Fibroblast of skin of back (primary cell): ENCODE measurements around the gene PHIP.
"Not testable (repeated sequence)": the region's sequence is repeated elsewhere in the genome, so short reads cannot be mapped to it uniquely, and the experiment has no call there.

ENCODE experiments used
- DNase-seq: peaks from one replicate; pipeline ENCODE4 v3.0.0-alpha.2; 2013

The PHIP gene

DNA sequence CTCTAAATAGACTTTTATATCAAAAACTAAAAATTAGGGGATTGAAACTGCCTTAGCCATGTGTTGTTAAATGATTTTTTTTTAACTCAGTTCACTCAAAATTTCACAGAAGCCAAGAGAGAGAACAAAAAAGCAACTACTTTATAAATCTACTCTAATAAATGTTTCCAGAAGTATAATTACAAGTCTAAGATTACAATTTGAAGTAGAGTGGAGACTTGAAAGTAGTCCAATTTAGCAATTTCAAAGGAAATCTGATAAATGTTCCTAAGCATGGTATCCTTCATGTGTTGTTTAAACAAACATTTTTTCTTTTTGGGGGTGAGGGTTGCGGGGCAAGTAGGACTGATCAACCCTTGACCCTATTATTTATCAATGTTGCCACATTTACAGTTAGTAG, 72.6 kb downstream of the PHIP start:
- no peak for DNase-seq

DNA sequence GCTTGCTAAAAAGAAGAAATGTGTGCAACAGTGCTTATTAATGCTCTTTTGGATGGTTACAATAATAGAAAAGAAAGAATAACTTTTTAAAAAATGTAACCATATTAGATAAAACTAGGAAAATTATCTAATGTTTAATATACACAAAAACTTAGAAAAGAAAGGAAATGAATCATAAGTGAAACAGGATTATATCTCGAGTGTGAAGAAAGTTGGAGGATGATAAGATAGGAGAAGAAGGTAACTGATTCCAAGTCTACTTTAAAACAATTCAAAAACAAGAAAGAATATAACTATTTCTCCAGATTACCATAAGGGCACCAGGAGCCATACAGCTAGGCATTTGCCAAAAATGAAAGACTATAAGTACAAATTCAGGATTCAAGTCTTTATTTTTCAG, 73.0 kb downstream of the PHIP start:
- no peak for DNase-seq

DNA sequence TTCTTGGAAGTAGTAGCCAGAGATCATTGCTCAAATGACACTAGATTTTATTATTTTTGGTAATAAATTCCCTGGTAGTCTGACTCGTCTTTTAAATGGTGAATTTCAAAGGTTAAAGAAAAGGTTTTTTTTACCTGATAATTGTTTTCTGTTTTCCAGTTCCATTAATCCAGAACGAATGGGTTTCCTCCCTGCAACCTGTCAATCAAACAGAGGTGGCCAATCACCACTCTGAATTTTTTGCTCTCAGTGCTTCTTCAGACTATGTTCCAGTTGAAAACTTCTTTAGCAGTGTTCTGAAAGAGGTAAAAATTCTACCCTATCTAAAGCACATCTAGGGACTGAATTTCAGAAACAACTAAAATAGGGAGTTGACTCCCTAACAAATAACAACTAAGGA, 73.8 kb downstream of the PHIP start:
- DNase-seq: no peak

DNA sequence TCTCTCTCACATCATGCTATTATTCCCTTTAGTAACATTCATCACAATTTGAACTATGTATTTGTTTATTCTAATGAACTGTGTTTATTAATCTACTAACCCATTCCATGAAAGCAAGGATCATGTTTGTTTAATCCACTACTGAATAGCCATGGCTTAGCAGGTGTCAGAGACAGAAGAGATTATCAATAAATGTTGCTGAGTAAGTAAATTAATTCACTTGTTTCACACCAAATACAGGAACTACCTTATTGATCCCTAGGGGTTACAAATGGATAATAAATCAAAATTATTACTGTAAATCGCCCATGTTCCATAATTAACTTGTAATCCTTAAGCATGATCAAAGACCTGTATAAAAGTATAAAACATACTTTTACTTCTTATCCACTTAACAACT, 76.6 kb downstream of the PHIP start:
- DNase-seq: no peak

DNA sequence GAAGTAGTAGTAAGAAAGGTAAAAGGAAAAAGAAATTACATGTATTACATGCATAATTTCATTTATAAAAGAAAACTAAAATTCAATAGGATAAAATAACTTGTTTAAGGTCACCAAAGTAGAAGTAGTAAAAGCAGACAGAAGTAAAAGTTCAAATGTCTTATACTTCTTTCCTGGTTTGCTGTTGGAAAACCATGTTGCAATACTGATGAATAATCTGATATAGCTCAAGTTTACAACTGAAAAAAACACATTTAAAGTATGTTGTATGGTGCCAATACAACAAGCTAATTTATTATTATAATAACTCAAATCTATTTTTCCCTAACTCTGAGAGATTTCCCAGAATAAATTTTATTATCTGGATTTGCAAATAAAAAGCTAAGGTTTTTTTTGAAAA, 78.3 kb downstream of the PHIP start:
- no peak for DNase-seq

DNA sequence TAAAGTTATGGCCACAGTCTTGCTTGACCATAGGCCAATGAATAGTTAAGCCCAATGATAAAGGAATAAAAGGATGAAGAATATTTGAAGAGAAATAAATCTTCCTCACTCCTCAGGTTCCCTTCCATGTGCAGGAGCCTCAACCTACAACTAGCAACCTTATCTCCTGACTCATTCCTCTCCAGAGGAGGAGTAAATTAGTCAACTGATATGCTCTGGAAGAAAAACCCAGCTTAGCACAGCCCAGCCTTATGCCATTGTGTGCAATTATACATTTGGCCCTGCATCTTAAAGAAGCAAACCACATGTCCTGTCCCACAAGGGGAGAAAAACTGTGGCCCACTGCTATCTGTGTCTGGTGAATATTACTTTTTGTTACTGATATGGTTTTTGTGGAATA, 82.1 kb downstream of the PHIP start:
- peak; percentile 7 for DNase-seq

DNA sequence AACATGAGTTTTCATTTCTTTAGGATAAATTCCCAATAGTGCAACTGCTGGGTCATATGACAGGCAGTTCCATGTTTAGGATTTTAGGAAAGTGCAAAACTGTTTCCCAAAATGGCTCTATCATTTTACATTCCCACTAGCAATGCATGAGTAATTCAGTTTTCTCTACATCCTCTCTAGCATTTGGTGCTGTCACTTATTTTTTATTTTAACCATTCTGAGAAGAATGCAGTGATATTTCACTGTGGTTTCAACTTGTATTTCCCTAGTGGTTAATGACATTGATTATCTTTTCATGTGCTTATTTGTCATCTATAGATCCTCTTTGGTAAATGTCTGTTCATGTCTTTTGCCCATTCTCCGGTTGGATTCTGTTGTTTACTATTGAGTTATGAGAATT, 82.7 kb downstream of the PHIP start:
- DNase-seq: no peak

DNA sequence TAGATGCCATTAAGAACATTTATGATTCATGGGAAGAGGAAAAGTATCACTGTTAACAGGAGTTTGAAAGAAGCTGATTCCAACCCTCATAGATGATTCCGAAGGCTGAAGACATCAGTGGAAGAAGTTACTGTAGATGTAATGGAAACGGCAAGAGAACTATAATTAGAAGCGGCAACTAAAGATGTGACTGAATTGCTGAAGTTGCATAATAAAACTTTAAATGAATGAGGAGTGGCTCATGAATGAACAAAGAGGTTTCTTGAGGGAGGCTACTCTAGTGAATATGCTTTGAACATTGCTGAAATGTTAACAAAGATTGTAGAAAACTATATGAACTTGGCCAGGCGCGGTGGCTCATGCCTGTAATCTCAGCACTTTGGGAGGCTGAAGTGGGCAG, 84.1 kb downstream of the PHIP start:
- DNase-seq: no peak

DNA sequence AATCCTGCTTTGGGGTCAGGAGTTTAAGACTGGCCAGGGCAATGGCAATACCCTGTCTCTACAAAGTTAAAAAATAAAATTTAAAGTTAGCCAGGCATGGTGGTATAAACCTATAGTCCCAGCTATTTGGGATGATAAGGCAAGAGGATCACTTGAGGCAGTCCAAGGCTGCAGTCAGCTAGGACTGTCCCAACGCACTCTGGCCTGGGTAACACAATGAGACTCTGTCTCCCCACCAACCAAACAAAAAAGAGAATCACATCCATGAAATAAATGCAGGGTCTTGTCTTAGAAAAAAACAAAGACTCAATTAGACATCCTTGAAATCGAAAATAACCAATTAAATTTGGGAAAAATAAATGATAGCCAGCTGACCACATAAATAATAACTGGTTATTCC, 88.9 kb downstream of the PHIP start:
- DNase-seq: no peak

DNA sequence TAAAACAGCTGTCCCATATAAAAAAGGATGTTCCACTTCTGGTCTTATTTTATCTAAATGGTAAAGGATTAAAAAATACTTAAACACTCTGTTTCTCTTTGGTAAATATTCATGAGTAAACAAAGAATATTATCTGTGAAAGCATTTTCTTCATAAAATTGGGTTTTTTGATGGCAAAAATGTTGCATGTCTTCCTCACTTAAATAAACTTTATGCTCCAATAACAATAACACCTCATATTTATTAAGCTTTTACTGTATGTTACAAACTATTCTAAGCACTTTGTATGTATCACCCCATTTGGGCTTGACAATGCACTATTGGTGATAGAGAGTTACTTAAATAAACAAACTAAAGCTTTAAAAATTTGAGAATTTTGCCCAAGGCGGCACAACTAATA, 91.9 kb downstream of the PHIP start:
- DNase-seq: no peak

DNA sequence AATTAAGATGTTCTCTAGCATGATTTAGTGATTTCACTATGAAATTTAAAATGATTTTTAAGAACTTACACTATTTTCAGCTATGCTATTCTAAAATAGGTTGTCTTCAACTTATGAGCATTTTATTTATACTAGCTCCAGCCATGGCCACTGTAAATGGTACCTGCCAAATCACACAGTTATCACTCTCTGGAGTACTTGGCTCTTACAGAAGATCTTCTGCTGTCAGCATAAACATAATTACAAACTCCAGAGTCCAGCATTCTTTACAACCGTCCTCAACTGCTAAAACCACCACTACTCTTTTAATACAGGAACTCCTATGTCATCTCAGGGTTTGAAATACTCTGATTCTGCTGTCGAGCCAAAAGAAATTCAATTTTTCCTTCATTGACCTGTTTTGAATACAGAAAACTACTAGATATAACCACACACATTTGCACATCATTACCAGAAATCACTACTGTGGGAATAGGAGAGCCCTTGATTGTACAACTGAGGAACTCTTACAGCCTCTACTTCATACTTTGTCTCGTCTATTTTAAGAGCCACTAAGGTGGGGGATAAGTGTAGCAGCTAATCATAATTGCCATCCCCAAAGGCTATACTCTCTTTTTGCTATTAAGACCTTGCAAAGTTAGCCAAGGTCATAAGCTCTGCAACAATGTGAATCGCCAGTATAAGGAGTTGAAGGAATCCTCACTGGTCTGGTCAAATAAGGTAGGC, 93.7 kb downstream of the PHIP start:
- DNase-seq: no peak

DNA sequence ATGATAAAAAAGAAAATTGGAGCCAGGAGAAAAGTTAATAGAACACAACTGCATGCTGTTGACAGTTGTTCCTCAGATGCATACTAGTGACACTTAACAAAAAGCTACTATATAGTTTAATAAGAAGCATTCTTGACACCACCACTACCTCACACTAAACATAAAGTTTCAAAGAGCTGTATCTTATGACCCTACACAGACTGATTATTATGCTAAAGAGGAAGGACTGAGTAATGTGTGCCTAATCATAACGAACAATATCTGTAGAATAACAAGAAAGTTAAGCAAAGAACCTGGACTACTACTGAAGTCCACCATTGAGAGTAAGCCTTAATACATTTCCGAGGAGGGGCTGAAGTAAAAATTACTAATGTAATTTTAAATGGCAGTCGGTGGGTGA, 110.9 kb downstream of the PHIP start:
- no peak for DNase-seq

DNA sequence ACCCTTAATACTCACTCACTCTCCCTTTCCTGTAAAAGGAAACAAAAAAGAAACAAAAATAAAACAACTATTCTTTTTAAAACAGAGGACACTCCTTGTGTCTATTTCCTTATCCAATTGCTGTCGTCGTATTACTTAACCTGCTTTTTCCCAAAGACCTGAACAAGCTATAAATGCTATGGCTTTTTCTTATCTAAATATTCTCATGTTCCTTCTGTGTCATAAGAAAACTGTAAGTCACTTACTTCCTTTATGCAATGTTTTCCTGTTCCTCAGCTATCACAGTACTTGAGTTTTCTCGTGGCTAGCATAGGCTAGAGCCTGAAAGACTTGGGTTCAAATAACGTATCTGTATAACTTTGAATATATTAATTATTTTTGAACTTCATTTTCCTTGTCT, 111.5 kb downstream of the PHIP start:
- no peak for DNase-seq

DNA sequence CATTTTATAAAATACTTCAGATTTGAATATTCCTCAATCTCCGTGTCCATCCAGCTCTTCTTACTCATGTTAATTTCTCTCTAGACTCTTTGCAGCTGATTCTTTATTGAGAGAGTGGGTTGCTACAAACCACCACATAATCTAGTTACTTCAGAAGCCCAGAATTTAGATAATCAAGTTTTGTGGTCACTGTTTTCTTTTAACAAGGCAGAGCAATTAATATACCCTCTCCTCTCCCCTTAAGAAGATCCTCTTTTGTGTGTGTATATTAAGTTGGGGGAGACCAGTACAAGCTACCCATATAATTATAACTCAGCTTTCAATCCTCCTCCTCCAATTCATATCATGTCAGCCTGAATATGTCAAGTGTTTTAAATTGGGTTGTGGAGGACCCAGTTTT, 115.6 kb downstream of the PHIP start:
- no peak for DNase-seq

DNA sequence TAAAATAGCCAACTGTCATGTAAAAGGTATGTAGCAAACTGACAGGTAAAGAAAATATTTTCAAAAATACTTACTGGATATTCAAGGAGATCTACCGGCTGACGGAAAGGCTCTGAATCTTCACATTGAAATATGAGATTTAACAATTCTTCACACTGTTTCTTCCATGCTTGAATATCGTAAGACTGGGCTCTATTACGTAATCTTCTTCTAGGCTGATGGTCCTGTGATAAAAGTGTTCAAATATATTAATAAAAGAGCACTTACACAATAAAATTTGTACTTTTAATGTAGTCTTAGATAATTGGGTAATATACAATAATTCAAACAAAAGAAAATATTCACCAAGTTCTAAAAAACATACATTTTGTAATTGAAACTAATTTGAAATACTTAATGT, 123.3 kb downstream of the PHIP start:
- no peak for DNase-seq

DNA sequence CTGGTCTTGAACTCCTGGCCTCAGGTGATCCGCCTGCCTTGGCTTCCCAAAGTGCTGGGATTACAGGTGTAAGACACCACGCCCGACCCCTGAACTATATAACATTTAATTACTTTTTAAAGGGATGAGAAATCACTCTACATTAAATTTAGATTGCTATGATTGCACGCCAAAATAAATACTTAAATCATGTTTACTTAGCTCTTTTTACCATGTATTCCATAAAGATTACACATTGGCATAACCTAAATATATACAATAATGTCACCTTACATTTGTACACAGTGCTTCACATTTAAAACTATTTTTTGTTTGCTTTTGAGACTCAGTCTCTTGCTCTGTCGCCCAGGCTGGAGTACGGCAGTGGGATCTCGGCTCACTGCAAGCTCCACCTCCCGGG, 124.3 kb downstream of the PHIP start:
- DNase-seq: no peak

DNA sequence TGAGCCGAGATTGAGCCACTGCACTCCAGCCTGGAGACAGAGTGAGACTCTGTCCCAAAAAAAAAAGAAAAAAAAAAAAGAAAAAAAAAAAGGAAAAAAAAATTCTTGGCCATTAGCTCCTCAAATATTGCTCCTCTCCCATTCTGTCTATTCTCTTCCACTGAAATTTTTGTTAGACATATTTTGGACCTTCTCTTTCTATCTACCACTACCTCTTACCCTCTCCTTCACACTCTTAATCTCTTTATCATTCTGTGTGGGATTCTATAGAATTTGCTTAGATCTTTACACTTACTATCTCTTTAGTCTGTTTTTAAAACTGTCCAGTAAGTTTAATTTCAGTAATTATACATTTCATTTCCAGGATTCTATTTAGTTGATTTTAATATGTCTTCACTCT, 125.7 kb downstream of the PHIP start:
- DNase-seq: no peak

DNA sequence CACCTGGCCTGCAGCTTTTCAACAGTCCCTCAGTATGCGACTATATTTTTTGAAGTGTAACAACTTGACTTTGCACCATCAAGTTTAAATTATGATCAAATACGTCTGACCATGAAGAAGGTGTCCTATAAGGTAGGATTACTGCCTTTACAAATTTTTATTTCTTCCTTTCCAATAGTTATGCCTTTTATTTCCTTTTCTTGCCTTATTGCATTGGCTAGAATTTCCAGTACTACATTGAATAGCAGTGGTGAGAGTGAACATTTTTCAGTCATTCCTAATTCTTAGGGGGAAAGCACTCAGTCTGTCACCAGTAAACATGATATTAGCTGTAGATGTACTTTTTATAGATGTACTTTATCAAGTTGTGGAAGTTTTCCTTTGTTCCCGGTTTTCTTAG, 129.3 kb downstream of the PHIP start:
- DNase-seq: no peak

DNA sequence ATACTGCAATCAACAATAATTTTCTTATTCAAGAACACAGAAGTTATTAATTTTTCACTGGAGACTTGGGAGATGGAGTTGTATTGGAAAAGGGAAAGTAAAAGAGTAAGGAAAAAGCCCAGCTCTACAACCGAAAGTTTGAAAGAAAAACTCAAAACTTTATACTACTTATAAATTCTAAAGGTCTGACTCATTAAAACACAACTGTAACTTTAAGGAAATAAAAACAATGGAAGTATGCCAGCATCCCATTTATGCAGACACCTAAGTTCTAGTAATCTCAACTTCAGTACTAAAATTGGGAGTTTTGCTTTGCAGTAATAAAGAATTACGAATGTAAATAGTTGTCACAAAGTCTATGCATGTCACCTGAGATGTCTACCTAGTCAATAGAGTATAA, 130.1 kb downstream of the PHIP start:
- peak; percentile 62 for DNase-seq

DNA sequence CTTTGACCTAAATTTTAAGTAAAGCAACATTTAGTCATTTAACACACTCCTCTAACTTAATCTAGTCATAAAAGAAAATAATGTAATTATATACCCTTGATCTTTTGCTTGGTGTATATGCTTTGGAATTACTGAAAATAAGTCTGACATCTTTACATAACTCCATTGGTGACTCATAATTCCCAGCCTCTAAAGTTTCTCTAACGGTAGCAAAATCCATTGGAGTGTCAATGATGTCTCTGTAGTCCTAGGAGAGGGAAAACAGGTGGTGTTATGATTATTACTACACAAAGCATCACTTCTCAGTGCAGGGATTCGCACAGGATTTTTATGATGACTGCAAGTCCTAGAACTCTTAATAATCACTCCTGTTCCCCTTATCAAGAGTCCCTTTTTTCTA, 130.5 kb downstream of the PHIP start:
- peak; percentile 18 for DNase-seq

DNA sequence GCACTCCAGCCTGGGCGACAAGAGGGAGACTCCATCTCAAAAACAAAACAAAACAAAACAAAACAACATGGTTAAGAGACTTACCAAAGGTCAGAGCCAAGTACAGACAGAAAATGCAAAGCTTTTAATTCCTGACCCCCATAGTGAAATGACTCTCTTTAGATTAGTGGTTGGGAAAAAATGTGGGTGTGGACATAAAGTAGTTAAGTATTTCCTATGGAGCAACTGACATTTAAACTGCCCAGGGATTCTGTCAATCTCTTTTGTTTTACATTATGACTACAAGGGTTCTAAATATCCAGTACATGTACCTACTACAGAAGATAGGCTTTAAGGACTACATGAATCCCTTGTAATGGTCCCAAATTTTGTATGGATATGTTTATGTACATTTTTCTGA, 135.6 kb downstream of the PHIP start:
- peak; percentile 67 for DNase-seq

DNA sequence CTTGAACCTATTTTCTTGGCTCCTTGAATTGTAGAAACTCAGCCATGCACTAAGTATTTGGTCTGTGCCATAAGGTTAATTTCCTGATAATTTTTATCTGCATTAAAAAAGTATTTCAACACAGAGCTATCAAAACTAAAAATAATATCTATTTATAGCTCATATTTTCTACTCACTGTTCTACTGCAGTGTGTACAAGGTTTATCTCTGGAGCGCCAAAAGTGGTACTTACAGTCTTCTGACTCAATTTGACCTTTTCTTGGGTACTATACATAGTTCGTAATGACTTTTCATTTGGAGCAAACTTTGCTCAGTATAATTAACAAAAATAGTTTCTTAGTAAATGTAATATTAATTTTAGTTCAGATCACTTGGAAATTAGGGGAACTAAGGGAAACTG, 141.5 kb downstream of the PHIP start:
- DNase-seq: no peak

DNA sequence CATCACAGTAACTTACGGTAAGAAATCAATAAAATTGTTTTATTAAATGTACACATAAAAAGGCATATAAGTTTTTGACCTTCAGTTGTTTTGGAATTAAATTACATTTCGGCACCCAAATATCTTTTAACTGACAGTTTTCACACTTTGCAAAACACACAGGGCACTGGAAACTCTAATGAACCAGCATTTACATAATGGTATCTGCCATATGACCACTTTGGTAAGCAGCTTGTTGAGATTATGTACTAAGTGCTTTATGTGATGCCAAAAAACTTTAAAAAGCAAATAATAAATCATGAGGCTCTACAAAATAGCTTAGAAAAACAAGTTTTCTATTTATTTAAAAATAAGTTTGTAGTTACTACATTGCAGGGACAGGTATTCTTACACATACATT, 142.5 kb downstream of the PHIP start:
- DNase-seq: no peak

DNA sequence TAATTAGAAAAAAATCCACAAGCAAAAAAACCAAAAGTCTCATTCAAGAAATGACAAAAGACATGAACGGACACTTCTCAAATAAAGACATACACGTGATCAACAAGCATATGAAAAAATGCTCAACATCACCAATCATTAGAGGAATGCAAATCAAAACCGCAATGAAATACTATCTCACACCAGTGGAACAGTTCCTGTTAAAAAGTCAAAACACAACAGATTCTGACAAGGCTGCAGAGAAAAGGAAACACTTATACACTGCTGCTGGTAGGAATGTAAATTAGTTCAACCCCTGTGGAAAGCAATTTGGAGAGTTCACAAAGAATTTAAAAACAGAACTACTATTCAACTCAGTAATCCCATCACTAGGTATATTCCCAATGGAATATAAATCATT, 152.7 kb downstream of the PHIP start:
- no peak for DNase-seq

DNA sequence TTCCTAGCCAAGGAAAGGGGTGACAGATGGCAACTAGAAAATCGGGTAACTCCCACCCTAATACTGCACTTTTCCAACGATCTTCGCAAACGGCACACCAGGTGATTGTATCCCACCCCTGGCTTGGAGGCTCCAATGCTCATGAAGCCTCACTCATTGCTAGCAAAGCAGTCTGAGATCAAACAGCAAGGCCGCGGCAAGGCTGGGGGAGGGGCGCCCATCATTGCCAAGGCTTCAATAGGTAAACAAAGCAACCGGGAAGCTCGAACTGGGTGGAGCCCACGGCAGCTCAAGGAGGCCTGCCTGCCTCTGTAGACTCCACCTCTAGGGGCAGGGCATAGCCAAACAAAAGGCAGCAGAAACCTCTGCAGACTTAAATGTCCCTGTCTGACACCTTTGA, 156.9 kb downstream of the PHIP start:
- DNase-seq: not testable (repeated sequence)
